GM12878 (cell line): Measurements from ENCODE around the gene KCNK1.

Experiments
- ASH2L ChIP-seq: fragments of 300-600, 200-600 bp; sonication (generic); IDR thresholded peaks from 2 replicates; pipeline ENCODE4 v1.6.1; 2017; ENCODE audit warnings: low read depth, mild to moderate bottlenecking, borderline replicate concordance
- CHD1 ChIP-seq: IDR thresholded peaks from 2 replicates; pipeline ENCODE4 v1.6.1; 2012; ENCODE audit warnings: low read depth, low read length, improper control_type of control experiment
- CHD4 ChIP-seq: fragments of 200-600 bp; sonication (generic); IDR thresholded peaks from 2 replicates; pipeline ENCODE4 v1.6.1; 2016; ENCODE audit warnings: mild to moderate bottlenecking
- CTCF ChIP-seq, 3 experiments: IDR thresholded peaks in 2 of 3; conservative IDR thresholded peaks in 1 of 3; 2 replicates each; pipeline ENCODE4 v1.5.1; 2011; ENCODE audit warnings: low read depth in 3 of 3, low read length in 3 of 3, mild to moderate bottlenecking in 3 of 3, control low read depth in 2 of 3, moderate library complexity in 2 of 3, inconsistent platforms in 1 of 3, mixed read lengths in 1 of 3; ENCODE audit not compliant: control insufficient read depth in 2 of 3, insufficient read depth in 1 of 3; ENCODE audit errors: extremely low read depth in 1 of 3
- IRF3 ChIP-seq: fragments of 450-650 bp; IDR thresholded peaks from 2 replicates; pipeline ENCODE4 v1.6.1; 2014; ENCODE audit warnings: mild to moderate bottlenecking
- NFIC ChIP-seq: IDR thresholded peaks from 2 replicates; pipeline ENCODE4 v1.6.1; 2012; ENCODE audit warnings: low read depth, mild to moderate bottlenecking, inconsistent platforms, low read length, moderate library complexity
- POLR2A ChIP-seq: IDR thresholded peaks from 2 replicates; pipeline ENCODE4 v1.6.1; 2011; ENCODE audit warnings: low read depth, mild to moderate bottlenecking, low read length
- POU2F2 ChIP-seq: IDR thresholded peaks from 3 replicates; pipeline ENCODE4 v1.6.1; 2011; ENCODE audit warnings: low read depth, mild to moderate bottlenecking, low read length, borderline replicate concordance
- SUZ12 ChIP-seq: fragments of 200-600 bp; sonication (generic); IDR thresholded peaks from one replicate; pipeline ENCODE4 v1.6.1; 2018; ENCODE audit warnings: antibody characterized with exemption, mild to moderate bottlenecking; ENCODE audit not compliant: unreplicated experiment
- TAF1 ChIP-seq: IDR thresholded peaks from 2 replicates; pipeline ENCODE4 v1.6.1; 2011; ENCODE audit warnings: mild to moderate bottlenecking, low read depth, low read length, borderline replicate concordance
- TF ChIP-seq, protein P1 (sequence below): IDR thresholded peaks from 2 replicates; pipeline ENCODE4 v1.6.1; 2012; ENCODE audit warnings: low read depth, low read length, improper control_type of control experiment
- TF ChIP-seq, protein P2 (sequence below): fragments of 450-650 bp; formaldehyde crosslinking; IDR thresholded peaks from 2 replicates; pipeline ENCODE4 v1.5.0; 2022; ENCODE audit warnings: mild to moderate bottlenecking, missing genetic modification characterization

DNA sequence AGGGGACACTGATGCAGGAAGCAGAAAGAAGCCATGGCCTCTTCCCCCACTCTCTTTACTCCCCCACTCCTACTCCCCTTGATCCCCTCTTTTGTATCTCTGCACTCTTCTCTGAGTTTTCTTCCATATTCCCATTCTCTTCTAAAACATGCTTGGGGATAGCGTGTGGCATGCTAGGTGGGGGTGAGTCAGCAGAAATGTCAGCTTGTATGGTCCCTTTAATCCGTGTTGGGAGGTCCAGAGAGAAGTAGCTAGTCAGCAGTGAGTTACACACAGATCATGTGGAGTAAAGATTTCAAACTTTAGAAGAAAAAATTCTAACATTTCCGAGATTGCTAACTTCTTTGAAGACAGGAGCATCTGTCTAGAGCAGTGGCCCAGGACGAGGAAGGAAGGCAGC is 4.0 kb upstream of the KCNK1 start:
- TF ChIP-seq IRF3 (no peak), CTCF (IDR thresholded peaks at IDR 0.05 in 2 of 3, conservative IDR thresholded peaks at IDR 0.05 in 1 of 3; ENCODE audit: control insufficient read depth in 2 of 3, extremely low read depth in 1 of 3, insufficient read depth in 1 of 3, low read depth in 3 of 3, low read length in 3 of 3) (no peak), TAF1 (no peak), POLR2A (no peak), CHD1 (no peak), ASH2L (no peak), POU2F2 (no peak), SUZ12 (no peak), NFIC (no peak), CHD4 (no peak)
- TF ChIP-seq, protein P1, sequence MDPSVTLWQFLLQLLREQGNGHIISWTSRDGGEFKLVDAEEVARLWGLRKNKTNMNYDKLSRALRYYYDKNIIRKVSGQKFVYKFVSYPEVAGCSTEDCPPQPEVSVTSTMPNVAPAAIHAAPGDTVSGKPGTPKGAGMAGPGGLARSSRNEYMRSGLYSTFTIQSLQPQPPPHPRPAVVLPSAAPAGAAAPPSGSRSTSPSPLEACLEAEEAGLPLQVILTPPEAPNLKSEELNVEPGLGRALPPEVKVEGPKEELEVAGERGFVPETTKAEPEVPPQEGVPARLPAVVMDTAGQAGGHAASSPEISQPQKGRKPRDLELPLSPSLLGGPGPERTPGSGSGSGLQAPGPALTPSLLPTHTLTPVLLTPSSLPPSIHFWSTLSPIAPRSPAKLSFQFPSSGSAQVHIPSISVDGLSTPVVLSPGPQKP, result no peak
- TF ChIP-seq, protein P2, sequence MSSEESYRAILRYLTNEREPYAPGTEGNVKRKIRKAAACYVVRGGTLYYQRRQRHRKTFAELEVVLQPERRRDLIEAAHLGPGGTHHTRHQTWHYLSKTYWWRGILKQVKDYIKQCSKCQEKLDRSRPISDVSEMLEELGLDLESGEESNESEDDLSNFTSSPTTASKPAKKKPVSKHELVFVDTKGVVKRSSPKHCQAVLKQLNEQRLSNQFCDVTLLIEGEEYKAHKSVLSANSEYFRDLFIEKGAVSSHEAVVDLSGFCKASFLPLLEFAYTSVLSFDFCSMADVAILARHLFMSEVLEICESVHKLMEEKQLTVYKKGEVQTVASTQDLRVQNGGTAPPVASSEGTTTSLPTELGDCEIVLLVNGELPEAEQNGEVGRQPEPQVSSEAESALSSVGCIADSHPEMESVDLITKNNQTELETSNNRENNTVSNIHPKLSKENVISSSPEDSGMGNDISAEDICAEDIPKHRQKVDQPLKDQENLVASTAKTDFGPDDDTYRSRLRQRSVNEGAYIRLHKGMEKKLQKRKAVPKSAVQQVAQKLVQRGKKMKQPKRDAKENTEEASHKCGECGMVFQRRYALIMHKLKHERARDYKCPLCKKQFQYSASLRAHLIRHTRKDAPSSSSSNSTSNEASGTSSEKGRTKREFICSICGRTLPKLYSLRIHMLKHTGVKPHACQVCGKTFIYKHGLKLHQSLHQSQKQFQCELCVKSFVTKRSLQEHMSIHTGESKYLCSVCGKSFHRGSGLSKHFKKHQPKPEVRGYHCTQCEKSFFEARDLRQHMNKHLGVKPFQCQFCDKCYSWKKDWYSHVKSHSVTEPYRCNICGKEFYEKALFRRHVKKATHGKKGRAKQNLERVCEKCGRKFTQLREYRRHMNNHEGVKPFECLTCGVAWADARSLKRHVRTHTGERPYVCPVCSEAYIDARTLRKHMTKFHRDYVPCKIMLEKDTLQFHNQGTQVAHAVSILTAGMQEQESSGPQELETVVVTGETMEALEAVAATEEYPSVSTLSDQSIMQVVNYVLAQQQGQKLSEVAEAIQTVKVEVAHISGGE (CRISPR knock-in tag), result no peak
